Stimulated activated naive CD8-positive, alpha-beta T cell treated with anti-CD3 and anti-CD28 coated beads, Interleukin-15, amount 100 ng/mL, for 72 hours (primary cell): ENCODE measurements around the gene SLC12A8.

Experiments
- ATAC-seq: fragments of 150-1000 bp; cut with Tn5 transposase; 2 replicates; pipeline ENCODE4 v1.10.0; 2021; ENCODE audit warnings: mild to moderate bottlenecking, moderate library complexity
- DNase-seq, 2 donors: peaks; one replicate each; pipeline ENCODE4 v3.0.0; 2021 to 2022
- H3K27ac Mint-ChIP-seq, 2 donors: one replicate each; pipeline ENCODE4 v1.8.0; 2022; ENCODE audit warnings: mild to moderate bottlenecking in 2 of 2, mixed read lengths in 2 of 2, moderate library complexity in 2 of 2
- H3K27me3 Mint-ChIP-seq: one replicate; pipeline ENCODE4 v1.8.0; 2022; ENCODE audit warnings: mixed read lengths
- H3K4me1 Mint-ChIP-seq: one replicate; pipeline ENCODE4 v1.8.0; 2022; ENCODE audit warnings: mild to moderate bottlenecking, mixed read lengths
- H3K4me3 Mint-ChIP-seq, 2 donors: one replicate each; pipeline ENCODE4 v1.8.0; 2022; ENCODE audit warnings: mild to moderate bottlenecking in 2 of 2, mixed read lengths in 2 of 2, moderate library complexity in 1 of 2
- H3K9me3 Mint-ChIP-seq, 2 donors: one replicate each; pipeline ENCODE4 v1.8.0; 2022; ENCODE audit warnings: mixed read lengths in 2 of 2

SLC12A8 gene

GRCh38 chr3:125128861-125129501, 83.6 kb downstream of the SLC12A8 start:
- H3K27ac Mint-ChIP-seq = no peak overlapping the region

GRCh38 chr3:125126323-125126722, 86.2 kb downstream of the SLC12A8 start:
- Mint-ChIP-seq H3K27me3 (no peaks in the 10 kb centered on the region), H3K4me3 (no peak overlapping the region), H3K4me1 (peaks cover 62% of the 10 kb centered on the region), H3K27ac (no peak overlapping the region), H3K9me3 (no peaks in the 10 kb centered on the region)
- DNase-seq = no peak
- ATAC-seq = no peak

More at GRCh38 chr3:125128861-125129501, 83.6 kb downstream of the SLC12A8 start:
- Mint-ChIP-seq H3K4me1 (peaks cover 44% of the 10 kb centered on the region), H3K4me3 (no peak overlapping the region), H3K9me3 (no peaks in the 10 kb centered on the region), H3K27me3 (peaks cover 11% of the 10 kb centered on the region)
- no peak for DNase-seq
- ATAC-seq = no peak

- peak; percentile 93 for ATAC-seq
- Mint-ChIP-seq H3K27me3 (no peaks in the 10 kb centered on the region), H3K9me3 (no peaks in the 10 kb centered on the region), H3K4me1 (peaks cover 67% of the 10 kb centered on the region), H3K27ac (no peak overlapping the region), H3K4me3 (no peak overlapping the region)
- DNase-seq = peak; percentile 31 to 67
Measured at GRCh38 chr3:125125821-125126245, 86.7 kb downstream of the SLC12A8 start.

- no peak for ATAC-seq
- no peak overlapping the region for H3K4me3 Mint-ChIP-seq
- H3K4me1 Mint-ChIP-seq = peaks cover 81% of the 10 kb centered on the region
Measured at GRCh38 chr3:125123451-125124305, 88.9 kb downstream of the SLC12A8 start.

GRCh38 chr3:125121246-125122010, 91.1 kb downstream of the SLC12A8 start:
- Mint-ChIP-seq H3K9me3 (no peaks in the 10 kb centered on the region), H3K4me1 (peaks cover 81% of the 10 kb centered on the region), H3K27ac (no peak overlapping the region), H3K27me3 (no peaks in the 10 kb centered on the region), H3K4me3 (peak overlapping the region; percentile 42 to 76)
- DNase-seq (peak in 1 of 2 donors; percentile 35), ATAC-seq (peak; percentile 49)

More at GRCh38 chr3:125123451-125124305, 88.9 kb downstream of the SLC12A8 start:
- Mint-ChIP-seq H3K9me3 (no peaks in the 10 kb centered on the region), H3K27ac (no peak overlapping the region), H3K27me3 (no peaks in the 10 kb centered on the region)
- DNase-seq = no peak

- no peak overlapping the region for H3K27ac Mint-ChIP-seq
- DNase-seq (no peak), ATAC-seq (peak; percentile 56)
- H3K9me3 Mint-ChIP-seq = no peaks in the 10 kb centered on the region
- peaks cover 81% of the 10 kb centered on the region for H3K4me1 Mint-ChIP-seq
- H3K4me3 Mint-ChIP-seq = peak overlapping the region; percentile 42 to 76
- peaks cover 2% of the 10 kb centered on the region for H3K27me3 Mint-ChIP-seq
Measured at GRCh38 chr3:125120379-125121122, 92.0 kb downstream of the SLC12A8 start.

- peak overlapping the region; percentile 43 to 87 for H3K27ac Mint-ChIP-seq
- H3K27me3 Mint-ChIP-seq = peaks cover 9% of the 10 kb centered on the region
- no peaks in the 10 kb centered on the region for H3K9me3 Mint-ChIP-seq
- peak overlapping the region; percentile 40 to 76 for H3K4me3 Mint-ChIP-seq
- peaks cover 82% of the 10 kb centered on the region for H3K4me1 Mint-ChIP-seq
- ATAC-seq = peak; percentile 94
- DNase-seq = peak; percentile 55 to 59
Measured at GRCh38 chr3:125119752-125120378, 92.7 kb downstream of the SLC12A8 start.

- H3K4me3 Mint-ChIP-seq = no peak overlapping the region
- peaks cover 22% of the 10 kb centered on the region for H3K27me3 Mint-ChIP-seq
- peaks cover 77% of the 10 kb centered on the region for H3K4me1 Mint-ChIP-seq
- H3K9me3 Mint-ChIP-seq = no peaks in the 10 kb centered on the region
- DNase-seq (no peak), ATAC-seq (no peak)
- no peak overlapping the region for H3K27ac Mint-ChIP-seq
Measured at GRCh38 chr3:125118600-125118999, 93.9 kb downstream of the SLC12A8 start.

GRCh38 chr3:125117631-125118191, 94.8 kb downstream of the SLC12A8 start:
- H3K9me3 Mint-ChIP-seq = no peaks in the 10 kb centered on the region
- no peak overlapping the region for H3K27ac Mint-ChIP-seq
- peaks cover 26% of the 10 kb centered on the region for H3K27me3 Mint-ChIP-seq
- DNase-seq = no peak
- ATAC-seq = no peak
- no peak overlapping the region for H3K4me3 Mint-ChIP-seq
- peaks cover 68% of the 10 kb centered on the region for H3K4me1 Mint-ChIP-seq

- Mint-ChIP-seq H3K9me3 (no peaks in the 10 kb centered on the region), H3K4me3 (no peak overlapping the region), H3K27me3 (peaks cover 34% of the 10 kb centered on the region), H3K27ac (no peak overlapping the region), H3K4me1 (peaks cover 67% of the 10 kb centered on the region)
- DNase-seq = no peak
- no peak for ATAC-seq
Measured at GRCh38 chr3:125116311-125117080, 96.1 kb downstream of the SLC12A8 start.

GRCh38 chr3:125115640-125116039, 96.9 kb downstream of the SLC12A8 start:
- Mint-ChIP-seq H3K9me3 (no peaks in the 10 kb centered on the region), H3K27ac (no peak overlapping the region), H3K4me3 (no peak overlapping the region), H3K27me3 (peaks cover 34% of the 10 kb centered on the region), H3K4me1 (peaks cover 67% of the 10 kb centered on the region)
- ATAC-seq = no peak
- DNase-seq = no peak

- Mint-ChIP-seq H3K27me3 (peaks cover 34% of the 10 kb centered on the region), H3K9me3 (no peaks in the 10 kb centered on the region), H3K4me1 (peaks cover 60% of the 10 kb centered on the region), H3K4me3 (no peak overlapping the region), H3K27ac (no peak overlapping the region)
- no peak for DNase-seq
- no peak for ATAC-seq
Measured at GRCh38 chr3:125112981-125113380, 99.6 kb downstream of the SLC12A8 start.

- no peak for DNase-seq
- Mint-ChIP-seq H3K4me3 (peak overlapping the region; percentile 8 to 25), H3K9me3 (no peaks in the 10 kb centered on the region), H3K27me3 (peaks cover 34% of the 10 kb centered on the region), H3K4me1 (peaks cover 51% of the 10 kb centered on the region), H3K27ac (peak overlapping the region in 1 of 2 donors; percentile 10)
- ATAC-seq = no peak
Measured at GRCh38 chr3:125110876-125111480, 101.6 kb downstream of the SLC12A8 start.
